NCI-H1105 (cell line): ENCODE data around the gene ARHGAP4.

Source experiments
- DNase-seq: peaks from one replicate; lab custom pipeline; 2025; lab: John Stamatoyannopoulos, UW

Gene ARHGAP4

DNA sequence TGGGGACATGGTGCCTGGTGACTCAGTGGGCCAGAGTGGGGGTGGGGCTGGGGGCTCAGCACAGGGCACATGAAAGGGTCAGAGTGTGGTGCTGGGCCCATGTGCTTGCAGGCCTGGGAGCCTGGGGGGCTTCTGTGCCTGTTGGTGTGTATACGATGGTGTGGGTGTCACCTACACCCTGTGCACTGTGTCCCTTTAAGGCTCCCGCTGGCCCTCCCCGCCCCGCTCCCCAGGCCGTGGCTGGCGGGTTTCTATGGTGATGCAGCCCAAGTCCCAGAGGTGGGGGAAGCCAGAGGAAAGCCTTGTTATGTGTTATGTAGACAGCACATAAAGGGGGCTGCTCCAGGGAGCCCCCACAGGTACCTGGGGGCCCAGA, 45.6 kb downstream of the ARHGAP4 start:
- no peak for DNase-seq

DNA sequence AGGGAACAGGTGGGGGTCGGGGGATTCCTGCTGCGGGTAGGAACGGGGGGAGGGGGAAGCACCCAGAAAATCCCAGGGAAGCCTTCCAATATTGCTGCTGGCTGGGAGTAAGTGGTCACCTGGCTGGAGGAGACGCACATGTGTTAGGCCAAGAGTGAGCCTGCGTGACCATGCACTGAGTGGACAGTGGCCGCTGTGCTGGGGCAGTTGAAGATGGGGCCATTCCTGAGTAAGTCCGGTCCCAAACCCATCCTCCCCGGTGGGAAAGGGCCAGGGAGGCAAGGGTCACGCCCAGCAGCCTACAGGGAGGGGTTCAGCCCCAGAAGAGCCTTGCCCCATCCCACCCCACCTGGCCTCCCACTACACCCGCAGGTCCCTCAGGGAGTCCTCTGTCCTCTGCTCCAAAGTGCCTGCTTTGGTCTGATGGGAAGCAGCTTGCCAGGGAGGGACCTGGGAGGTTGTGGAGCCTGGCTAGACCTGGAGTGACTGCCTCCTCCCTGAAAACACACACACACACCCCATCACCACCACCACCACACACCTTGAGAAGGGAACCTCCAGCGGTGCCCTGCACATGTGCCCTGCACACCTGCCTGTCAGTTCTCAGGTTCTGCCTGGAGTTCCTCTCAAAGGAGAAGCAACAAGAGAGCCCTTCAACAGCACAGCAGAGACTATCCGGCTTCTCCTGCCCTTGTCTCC, 46.2 kb downstream of the ARHGAP4 start:
- DNase-seq: no peak

DNA sequence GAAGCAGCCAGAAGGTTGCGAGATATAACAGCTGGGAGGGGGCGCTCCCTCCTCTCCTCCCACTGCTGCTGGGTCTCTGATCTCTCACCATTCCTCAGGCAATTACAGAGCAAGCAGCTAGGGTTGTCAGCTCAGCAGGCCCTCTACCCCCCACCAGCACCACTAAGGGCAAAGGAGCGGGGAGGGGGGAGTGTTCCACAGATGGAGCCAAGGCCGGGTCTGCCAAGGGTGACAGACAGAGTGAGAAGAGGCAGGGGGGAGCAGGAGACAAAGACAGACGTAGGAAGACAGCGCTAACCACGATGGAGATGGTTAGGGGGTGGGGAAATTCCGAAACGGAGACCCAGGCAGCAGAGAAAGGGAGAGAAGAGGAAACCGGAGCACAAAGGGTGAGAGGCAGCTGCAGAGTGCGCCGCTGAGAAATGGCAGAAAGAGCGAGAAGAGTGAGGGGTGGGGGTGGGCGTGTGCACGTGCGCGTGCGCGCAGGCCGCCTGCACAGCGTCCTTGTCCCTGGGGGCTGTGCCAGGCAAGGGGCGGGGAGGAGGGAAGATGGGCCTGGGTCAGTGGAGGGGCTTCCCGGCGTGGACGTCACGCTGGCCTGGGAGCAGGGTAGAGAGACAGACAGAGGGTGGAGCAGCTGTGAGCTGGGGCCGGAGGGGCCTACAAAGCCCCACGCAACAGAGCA, 47.0 kb downstream of the ARHGAP4 start:
- no peak for DNase-seq

DNA sequence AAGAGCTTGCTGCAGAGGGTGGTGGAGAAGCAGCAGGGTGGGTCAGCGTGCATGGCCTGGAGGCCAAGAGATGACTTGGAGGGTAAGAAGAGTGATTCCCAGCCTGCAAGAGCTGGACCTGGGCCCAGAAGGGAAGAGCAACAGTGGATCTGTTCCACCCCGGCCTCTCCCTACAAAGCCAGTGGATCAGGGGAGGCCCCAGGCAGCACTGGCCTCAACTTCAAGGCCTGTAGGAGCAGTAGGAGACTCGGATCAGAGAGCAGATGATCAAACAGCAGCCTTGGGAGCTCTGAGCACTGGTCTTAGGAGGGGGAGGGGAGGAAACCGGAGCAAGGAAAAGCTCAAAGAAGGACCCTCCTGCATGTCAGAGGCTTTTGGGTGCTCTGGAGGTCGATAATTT, 47.7 kb downstream of the ARHGAP4 start:
- no peak for DNase-seq

DNA sequence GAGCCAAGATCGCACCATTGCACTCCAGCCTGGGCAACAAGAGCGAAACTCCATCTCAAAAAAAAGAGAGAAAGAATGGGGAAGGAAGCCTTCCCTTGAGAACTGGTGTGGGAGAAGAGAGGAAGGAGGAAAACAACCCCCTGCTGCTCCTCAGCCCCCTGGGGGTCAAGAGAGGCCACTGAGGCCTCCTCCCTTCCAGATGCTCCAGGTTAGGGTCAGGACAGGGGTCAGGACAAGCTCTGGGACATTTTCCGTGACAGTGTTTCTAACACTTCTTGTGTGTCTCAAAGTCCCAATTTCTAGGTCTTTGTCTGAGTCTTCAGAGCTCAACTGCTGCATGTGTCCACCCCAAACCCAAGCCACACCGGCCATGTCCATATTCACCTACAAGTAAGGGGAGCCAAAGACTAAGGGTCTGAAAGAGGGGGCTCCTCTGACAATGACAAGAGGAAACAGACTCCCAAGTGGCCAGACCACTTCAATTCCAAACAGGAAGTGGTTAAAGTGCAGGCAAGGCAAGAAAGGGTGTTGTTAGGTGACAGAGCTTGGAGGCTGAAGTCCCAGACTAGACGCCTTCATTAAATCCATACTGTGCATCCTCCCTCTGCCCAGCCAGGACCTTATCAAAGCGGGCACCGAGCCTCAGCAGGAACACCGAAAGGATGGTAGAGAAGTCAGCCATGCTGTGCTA, 48.3 kb downstream of the ARHGAP4 start:
- DNase-seq: no peak

DNA sequence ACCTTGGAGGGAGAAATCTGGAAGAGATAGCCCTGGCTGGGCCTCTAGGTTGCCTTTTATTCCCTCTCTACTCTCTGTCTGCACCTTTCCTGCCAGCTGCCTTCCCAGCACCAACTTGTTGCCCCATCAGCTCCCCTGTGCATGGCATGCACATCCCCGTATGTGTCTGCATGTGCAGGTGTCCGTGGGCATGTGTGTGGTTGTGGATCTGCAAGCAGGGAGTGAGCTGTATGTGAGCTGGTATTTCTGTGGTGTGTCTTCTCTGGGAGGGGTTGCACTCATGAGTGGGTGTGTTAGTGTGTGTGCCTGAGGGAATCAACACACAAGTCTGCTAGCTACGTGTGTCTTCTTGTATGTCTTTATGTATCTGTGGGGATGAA, 50.0 kb downstream of the ARHGAP4 start:
- DNase-seq: no peak

DNA sequence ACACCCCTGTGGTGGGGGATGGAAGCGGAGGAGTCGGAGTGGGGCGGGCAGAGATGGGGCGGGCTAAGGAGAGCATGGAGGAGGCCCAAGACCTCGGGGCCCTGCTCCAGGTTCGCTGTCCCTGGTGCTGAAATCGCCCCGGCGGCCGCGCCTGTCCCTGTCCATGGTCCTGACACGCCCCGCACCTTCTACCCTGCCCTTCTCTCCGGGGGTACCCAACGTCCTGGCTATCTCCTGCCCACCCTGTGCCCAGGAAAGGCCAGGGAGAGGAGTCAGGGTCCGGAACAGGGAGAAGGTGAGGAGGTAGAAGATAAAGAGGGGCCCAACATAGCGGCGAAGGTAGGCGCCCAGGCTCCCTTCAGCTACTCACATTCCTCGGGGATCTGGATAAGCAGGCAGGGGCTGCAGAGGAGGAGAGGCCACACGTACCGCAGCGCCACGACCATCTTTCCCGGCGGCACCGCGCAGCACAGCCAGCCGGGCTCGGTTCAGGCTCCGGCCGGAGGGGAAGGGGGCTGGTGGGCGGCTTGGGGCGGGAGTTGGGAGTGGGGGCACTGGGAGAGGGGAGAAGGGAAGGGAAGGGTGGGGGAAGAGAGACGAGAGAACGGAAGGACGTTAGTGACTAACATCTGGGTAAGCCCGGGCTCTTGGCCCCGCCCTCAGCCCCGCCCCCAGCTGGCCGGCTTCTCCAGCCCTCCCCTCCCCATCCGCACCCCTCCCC, 50.5 kb downstream of the ARHGAP4 start:
- peak; percentile 52 for DNase-seq

DNA sequence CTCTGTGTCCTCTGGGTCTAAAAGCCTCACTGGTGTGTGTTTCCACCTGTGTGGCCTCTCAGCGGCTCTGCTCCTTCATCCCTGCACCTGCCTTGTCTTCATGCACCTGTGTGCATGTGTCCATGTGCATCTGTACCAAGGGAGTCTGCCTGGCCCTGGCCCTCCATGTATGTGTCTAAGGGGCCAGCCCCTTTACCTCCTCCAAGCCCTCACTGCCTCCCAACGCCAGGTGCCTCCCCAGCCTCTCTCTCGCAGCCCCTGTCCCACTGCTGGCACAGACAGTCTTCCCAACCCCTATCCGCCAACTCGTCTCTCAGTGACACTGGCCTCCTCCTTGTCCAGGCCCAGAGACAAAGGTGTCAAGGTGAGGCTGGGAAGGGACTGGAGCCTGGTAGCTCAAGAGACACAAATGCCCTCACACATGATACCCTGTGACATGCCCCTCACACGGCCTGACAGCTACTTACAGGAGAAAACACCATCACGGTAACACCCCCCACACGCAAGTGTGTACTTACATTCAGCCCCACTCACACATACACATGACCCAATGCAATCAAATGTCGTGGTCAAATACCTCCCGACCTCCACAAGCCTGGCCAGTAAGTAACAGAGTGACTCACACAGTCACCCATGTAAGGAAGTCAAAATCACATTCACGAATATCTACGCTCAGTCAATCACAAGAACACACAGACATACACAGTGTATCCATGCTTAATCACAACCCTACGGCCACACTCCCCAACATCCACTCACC, 51.5 kb downstream of the ARHGAP4 start:
- no peak for DNase-seq

DNA sequence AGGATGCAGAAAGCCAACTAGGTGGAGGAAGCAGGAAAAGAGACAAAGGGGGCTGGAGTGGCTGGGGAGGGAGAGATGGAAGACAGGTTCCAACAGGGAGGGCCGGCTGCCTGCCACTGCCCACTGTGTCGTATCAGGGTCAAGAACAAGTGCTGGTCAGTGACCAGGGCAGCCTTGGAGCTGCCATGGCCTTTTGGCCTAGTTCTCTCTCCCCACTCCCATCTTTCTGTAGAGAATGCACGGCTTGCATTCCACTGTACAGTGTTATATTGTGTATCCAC, 52.0 kb downstream of the ARHGAP4 start:
- DNase-seq: no peak

DNA sequence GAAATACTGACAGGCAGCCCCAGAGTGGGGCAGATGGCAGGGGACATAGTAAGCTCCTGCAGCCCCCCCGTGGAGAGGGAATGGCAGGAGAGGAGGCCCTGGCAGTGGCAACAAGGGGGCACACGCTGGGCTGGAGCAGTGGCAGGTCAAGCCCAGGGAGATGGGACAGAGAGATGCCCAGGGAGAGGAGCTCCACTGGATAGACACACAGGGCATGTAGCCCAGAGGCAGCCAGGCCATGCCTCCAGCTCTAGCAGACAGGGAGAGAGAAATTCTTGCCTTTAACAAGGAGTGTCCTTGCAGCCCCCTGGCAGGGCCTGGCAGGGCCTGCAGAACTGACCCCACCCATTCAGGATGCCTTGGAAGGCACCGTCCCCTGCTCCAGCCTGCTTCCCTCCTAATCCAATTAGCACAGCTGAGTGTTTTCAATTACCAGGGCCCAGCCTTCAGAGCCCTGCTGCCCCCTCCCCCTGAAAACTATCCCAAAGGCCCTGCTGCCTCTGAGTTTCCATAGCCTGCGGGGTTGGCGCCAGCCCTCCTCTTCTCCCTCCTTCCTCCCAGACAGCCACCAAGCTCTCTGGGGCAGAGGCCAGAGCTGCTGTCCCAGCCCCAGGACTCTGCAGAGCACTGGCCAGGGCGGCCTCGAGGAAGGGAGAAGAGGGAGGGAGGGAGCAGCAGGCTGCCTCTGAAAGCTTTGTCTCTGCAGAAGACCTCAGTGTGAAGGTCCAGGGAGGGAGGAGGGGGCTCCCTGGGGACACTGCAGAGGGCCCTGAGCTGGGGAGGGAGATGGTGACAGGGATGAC, 52.6 kb downstream of the ARHGAP4 start:
- no peak for DNase-seq

DNA sequence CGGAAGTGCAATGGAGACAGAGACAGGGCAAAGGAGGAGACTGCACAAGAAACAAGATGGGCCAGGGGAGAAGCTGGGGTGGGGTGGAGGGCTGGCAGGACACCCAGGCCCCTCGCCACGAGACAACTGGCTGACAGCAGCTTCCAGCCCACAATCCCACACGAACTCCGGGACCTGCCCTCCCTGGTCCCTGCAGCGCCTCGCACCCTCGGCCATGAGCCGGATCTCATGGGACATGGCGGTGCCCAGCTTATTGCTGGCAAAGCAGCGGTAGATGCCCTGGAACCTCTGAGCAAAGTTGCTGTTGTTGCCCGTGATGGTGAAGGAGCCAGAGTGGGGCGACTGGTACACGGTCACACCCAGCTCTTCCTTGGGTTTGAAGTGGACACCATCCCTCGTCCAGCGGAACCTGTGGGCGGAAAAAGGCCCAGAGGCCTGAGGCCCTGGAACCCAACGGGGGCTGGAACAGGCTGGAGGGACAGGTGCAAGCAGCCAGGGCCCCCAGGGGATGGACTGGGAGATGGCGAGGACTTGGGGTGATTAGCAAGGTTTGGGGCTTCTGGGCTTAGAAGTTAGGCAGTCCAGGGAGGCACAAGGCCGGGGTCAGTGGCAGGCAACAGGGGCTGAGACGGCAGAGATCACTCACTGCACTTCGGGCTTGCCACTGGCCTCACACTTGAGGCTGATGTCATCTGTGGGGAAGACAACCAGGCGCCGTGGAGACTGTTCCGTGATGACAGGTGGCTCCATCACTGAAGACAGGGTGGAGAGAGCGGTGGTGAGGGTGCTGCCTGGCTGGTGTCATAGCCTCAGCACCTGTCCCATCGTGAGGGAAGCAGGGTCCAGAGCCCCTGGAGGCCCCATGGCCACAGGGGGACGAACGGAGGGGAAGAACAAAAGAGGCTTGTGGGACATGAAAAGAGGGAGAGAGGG, 53.9 kb downstream of the ARHGAP4 start:
- DNase-seq: no peak

DNA sequence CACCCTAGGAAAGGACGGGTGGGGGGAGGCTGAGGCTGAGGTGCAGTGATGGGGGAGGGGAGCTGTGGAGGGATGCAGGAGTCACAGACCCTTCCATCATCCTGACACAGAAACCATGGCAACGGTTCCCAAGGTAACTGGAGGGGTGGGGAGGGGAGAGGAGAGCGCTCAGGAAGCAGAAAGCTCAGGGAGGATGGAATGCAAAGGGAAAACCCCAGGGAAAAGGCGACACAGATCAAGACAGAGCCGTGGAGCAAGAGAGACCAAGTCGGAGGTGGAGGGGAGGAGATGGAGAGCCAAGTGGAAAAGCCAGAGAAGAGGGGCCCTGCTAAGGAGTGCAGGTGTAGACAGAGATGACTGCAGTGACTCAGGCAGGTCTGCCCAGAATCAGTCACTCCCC, 54.6 kb downstream of the ARHGAP4 start:
- no peak for DNase-seq

DNA sequence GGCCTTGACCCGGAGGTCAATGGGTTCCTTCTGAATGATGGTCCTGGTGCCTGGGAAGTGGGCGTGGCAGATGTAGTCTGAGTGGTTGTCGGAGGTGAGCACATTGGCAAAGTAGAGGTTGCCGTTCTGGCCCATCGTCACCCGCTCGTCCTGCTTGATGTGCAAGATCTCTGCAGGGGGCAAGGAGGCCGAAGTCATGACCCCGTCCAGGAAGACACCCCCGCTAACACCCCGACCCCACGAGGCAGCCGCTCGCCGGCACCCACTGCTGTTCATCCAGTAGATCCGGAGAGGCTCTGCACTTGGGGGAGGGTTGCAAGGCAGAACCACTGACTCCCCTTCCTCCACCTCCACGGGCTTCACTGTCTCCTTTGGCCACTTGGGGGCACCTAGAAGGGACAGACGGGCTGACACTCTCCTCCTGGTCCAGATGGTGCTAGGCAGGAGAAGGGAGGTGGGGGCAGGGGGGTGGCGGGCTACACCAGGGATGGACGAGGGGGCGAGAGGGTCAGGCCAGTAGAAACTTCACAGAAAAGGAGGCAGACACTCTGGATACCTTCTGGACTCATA, 55.2 kb downstream of the ARHGAP4 start:
- no peak for DNase-seq

DNA sequence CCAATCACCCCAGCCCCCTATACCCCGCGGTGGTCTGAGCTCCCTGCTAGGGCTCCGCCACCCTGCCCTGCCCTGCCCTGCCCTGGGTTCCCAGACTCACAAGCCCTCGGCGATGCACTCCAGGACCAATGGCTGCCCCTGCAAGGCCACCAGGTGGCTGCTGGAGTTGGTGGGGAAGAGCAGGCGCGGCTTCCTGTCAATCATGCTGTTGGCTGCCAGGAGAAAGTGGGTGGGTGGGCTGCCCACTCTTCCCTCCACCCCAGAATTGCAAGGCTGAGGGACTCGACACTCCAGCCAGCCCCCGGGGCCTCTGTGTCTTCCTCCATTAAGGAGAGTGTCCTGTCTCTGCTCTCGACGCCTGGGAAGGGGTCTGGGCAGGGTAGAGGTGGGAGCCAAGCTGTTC, 55.8 kb downstream of the ARHGAP4 start:
- DNase-seq: no peak

DNA sequence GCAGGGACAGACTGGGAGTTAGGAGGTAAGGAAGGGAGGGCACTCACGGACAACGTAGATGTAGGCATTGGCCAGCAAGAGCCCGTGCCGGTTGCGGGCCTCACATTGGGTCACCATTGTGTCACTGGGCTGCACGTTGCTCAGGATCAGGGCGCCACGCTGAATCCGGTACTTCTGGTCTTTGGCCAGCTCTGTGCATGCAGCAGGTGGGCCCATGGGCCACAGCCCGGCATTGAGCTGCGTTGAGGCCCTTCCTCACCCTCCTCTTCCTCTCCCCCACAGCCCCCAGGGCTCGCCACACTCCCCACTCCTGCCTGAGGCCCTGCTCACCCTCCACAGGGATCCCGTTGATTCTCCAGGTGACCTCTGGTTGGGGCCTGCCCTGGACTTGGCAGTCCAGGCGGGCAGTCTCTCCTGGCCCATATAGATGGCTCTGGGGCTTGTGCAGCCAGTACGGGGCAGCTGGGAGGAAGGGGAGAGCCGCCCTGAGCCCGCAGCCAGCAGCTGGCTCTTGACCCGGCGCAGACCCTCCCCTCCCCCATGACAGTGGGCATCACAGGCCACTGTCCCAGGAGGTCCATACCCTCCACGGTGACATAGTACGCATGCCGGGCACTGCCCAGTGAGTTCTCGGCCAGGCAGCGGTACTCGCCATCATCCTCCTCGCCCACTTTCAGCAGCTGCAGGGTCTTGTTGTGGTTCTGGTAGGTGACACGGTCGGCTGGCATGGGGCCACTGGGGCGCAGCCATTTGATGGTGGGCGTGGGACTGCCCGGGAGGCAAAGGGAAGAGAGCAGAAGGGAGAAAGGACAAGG, 56.4 kb downstream of the ARHGAP4 start:
- no peak for DNase-seq

DNA sequence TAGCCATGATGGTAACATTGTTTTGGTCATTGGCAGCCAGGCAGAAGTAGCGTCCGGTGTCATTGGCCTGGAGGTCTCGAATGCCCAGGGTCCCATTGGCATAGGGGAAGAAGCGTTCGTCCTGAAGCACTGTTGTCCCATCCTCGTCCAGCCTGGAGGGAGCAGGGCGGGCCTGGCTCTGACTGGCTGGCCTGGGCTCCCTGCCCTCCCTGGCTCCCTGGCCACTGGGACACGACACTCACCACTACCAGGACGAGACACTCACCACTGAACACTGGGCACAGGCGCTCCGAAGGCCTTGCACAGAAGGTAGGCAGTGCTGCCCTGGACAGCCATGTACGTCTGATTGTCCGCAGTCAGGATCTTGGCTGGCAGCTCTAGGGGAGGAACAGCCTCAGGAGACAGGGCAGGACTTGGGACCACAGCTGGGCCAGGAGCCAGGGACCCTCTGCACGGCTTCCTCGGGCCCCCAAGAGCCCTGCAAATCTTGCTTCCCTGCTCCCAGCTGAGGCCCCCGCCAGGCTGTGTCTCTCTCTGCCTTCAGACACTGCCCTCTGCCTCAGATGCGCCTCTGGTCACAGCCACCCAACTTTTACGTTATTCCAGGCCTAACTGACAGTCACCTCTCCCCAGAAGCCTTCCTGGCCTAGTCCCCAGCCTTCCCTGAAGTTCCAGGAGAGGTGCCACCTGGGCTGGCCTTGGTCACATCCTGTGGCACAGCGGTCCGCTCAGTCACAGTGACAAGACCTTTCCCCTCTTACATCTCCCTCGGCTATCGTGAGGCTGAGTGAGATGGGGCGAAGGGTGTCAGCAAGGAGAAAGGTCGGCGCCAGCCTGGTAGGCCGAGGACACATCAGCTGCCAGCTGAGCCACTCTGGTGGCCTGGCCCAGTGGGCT, 57.2 kb downstream of the ARHGAP4 start:
- DNase-seq: no peak

DNA sequence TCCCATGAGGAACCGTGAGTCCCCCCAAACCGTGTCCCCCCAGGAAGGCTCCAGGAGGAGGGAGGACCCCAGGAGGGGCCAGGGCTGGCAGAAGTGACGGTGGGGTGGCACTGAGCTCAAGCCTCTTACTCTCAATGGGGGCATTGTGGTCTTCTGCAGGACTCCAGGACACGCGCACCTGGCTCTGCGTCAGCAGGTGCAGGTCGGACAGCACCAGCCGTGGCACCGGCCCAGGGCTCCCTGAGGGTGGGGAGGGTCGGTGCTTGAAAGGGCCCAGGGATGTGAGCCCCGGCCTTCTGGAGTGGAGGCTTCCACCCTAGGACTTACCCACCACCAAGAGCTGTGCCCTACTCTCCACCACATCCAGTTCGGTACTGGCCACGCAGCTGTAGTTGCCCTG, 58.4 kb downstream of the ARHGAP4 start:
- no peak for DNase-seq

DNA sequence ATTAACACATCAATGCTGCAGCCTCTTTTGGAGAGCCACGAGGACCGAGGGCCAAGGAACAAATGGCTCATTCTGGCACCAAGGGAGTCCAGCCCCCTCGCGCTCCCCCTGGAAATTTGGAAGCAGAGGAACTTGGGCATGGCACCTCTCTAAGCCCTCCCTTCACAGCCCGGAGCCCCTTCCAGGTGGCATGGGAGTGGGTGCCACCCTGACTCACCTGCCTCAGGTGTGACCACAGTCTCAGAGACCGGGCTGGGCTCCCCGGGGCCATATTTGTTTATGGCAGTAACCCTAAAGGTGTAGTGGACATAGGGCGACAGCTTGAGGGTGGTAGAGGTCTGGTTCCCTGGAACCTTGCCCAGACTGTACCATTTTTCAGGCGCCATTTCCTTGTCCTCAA, 58.9 kb downstream of the ARHGAP4 start:
- no peak for DNase-seq
